Measurements from ENCODE around the gene MRPL51.

MRPL51 gene

DNA sequence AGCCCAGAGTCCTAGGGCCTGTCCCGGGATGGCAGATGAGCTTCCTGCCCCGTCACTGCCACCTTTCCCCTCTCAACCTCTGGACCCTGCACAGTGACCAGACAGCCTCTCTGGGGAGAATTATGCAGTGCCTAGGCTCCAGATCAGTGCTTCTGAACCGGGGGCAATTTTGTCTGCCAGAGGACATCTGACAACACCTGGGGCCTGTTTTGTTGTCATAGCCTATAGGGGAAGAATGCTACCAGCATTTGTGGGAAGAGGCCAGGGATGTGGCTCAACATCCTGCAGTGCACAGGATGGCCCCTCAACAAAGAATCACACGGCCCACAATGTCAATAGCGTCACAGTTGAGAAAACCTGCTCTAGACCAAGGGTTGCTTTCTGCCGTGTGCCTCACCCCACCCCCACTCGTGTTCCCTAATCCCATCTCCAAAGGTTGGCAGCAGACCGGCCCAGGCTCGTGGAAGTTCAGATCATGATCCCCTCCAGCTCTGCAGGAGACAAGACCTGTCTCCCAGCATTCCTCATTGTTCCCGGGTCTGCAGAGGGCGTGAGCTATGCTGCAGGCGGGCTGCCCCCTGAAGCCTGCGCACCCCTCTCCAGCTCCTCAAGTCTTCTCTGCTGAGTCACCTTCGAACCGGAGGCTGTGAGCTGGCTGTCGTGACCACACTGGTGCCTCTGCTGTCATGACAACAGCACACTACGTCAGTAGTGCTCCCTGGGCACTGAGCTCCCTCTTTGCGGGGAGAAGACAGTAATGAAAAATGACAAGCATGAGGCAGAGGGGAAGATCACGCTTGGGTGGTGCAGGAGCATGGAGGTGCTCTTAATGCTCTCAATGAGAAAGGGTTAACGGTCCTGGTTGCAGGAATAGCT lies 39.2 kb upstream of the MRPL51 start:
- ChIA-PET CTCF (interaction anchor here (0.5 to 0.7 kb wide), 2 partner anchors 18 to 28 kb away, joined by 3 read pairs; no protein-coding TSS in a partner anchor), POLR2A (ENCODE audit: low non-redundant PET) (interaction anchor here (1.2 kb wide), 1 partner anchor 28 kb away, joined by 5 read pairs; no protein-coding TSS in a partner anchor)
- H3K27ac ChIP-seq = peak overlapping the region; percentile 95
- peak; percentile 76 for DNase-seq (ENCODE audit: low spot score)
- TF ChIP-seq, protein P1, sequence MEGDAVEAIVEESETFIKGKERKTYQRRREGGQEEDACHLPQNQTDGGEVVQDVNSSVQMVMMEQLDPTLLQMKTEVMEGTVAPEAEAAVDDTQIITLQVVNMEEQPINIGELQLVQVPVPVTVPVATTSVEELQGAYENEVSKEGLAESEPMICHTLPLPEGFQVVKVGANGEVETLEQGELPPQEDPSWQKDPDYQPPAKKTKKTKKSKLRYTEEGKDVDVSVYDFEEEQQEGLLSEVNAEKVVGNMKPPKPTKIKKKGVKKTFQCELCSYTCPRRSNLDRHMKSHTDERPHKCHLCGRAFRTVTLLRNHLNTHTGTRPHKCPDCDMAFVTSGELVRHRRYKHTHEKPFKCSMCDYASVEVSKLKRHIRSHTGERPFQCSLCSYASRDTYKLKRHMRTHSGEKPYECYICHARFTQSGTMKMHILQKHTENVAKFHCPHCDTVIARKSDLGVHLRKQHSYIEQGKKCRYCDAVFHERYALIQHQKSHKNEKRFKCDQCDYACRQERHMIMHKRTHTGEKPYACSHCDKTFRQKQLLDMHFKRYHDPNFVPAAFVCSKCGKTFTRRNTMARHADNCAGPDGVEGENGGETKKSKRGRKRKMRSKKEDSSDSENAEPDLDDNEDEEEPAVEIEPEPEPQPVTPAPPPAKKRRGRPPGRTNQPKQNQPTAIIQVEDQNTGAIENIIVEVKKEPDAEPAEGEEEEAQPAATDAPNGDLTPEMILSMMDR (conservative IDR thresholded peaks at IDR 0.05; ENCODE audit: low read depth) = no peak

DNA sequence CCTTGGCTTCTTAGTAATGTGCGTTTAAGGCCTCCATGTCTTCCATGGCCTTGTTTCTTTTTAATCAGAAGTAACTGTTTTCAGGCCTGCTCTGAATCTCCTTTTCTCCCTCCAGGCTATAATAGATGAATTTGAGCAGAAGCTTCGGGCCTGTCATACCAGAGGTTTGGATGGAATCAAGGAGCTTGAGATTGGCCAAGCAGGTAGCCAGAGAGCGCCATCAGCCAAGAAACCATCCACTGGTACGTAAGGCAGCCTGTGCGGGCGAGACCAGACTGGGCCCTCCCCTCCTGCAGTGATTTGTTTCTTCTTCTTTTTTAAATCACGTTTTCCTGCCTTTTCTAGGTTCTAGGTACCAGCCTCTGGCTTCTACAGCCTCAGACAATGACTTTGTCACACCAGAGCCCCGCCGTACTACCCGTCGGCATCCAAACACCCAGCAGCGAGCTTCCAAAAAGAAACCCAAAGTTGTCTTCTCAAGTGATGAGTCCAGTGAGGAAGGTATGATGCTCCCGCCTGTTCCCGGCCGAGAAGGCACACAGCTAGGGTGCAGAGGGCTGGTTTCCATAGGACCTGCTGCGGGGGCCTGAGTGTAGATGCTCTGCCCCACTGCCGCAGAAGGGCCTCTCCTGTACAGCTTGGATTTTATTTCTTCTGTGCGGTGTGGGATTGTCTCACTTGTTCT lies 37.7 kb upstream of the MRPL51 start:
- TF ChIP-seq, protein P1 (conservative IDR thresholded peaks at IDR 0.05; ENCODE audit: low read depth) = no peak
- H3K27ac ChIP-seq = peak overlapping the region; percentile 95
- CTCF ChIA-PET = no interaction called here
- no peak for DNase-seq (ENCODE audit: low spot score)
- POLR2A ChIA-PET (ENCODE audit: low non-redundant PET) = interaction anchor here (0.5 kb wide), 1 partner anchor 27 kb away, joined by 3 read pairs; no protein-coding TSS in a partner anchor

DNA sequence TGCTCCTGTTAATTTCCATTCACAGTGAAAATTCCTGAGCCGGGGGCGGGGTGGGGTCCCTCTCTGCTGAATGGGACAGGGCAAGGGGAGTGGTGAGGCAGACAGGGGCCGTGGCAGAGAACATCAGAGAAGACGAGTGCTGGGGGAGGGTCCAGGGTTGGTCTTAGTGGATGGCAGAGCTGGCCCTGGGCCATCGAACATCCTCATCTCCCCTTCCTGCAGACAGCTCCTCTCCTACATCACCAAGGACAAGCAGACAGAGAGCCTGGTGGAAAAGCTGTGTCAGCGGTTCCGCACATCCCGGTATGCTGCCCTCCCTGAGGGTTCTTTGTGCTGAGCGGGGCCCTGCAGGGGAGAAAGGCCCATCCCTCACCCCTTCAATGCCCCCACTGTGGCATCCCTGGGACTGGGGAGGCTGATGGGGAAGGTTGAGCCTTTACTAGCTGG lies 36.3 kb upstream of the MRPL51 start:
- DNase-seq (ENCODE audit: low spot score) = no peak
- POLR2A ChIA-PET (ENCODE audit: low non-redundant PET) = no interaction called here
- H3K27ac ChIP-seq = peak overlapping the region; percentile 44
- TF ChIP-seq, protein P1 (conservative IDR thresholded peaks at IDR 0.05; ENCODE audit: low read depth) = no peak
- CTCF ChIA-PET = interaction anchor here (0.7 to 1.1 kb wide), 2 partner anchors 29 to 362 kb away, joined by 3 to 7 read pairs; no protein-coding TSS in a partner anchor

DNA sequence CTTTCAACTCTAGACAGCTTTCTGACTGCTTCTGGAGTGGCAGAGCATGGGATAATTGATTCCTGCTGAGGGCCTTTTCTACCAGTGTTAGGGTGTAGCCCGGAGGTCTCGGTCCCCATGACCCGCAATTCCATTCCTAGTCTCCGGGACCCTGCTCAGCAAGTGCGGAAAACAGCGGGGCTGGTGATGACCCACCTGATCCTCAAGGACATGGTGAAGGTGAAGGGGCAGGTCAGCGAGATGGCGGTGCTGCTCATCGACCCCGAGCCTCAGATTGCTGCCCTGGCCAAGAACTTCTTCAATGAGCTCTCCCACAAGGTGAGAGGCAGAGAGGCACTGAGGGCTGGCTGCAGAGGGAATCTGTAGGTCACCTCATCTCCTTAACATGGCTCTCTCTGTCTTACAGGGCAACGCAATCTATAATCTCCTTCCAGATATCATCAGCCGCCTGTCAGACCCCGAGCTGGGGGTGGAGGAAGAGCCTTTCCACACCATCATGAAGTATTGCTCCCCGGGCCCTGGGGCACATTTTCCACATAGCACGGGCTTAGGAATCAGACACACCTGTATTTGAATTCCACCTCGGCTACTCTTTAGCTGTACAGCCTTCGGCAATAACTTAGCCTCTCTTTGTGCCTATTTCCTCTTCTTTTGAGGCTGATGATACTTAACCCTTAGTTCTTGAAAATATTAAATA lies 35.6 kb upstream of the MRPL51 start:
- ChIA-PET CTCF (interaction anchor here (0.8 to 1.1 kb wide), 2 partner anchors 9 to 30 kb away, joined by 4 to 7 read pairs; no protein-coding TSS in a partner anchor), POLR2A (ENCODE audit: low non-redundant PET) (no interaction called here)

GRCh38 chr12:6527711-6528110 lies 34.6 kb upstream of the MRPL51 start:
- DNase-seq (ENCODE audit: low spot score) = no peak
- H3K27ac ChIP-seq = no peak overlapping the region
- TF ChIP-seq, protein P1 (conservative IDR thresholded peaks at IDR 0.05; ENCODE audit: low read depth) = no peak
- ChIA-PET CTCF (interaction anchor here (1.0 kb wide), 1 partner anchor 11 kb away, joined by 3 read pairs; no protein-coding TSS in a partner anchor), POLR2A (ENCODE audit: low non-redundant PET) (no interaction called here)

More for the DNA sequence above, 35.6 kb upstream of the MRPL51 start:
- TF ChIP-seq, protein P1 (conservative IDR thresholded peaks at IDR 0.05; ENCODE audit: low read depth) = no peak
- H3K27ac ChIP-seq = peak overlapping the region; percentile 44
- DNase-seq (ENCODE audit: low spot score) = peak; percentile 52

Measured in RWPE1 (cell line).